ENCODE measurements around the gene POMT1.

The POMT1 gene

DNA sequence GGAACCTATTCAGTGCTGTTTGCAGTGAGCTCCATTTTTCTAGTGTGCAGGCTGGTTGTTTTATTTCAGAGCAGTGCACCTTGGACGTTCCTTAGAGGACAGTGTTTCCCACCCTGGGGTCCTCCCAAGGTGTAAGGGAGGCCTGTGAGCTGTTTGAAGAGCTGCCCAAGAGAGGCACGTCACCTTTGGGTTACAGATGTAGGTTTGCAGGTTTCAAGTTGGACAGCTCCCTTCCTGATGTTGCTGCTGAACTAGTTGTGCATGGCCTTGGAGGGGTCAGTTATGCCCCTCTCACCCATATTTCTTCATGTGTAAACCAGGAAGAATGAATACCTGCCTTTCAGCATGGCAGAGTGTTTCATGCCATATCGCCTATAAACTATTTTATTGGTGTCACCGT is 34.7 kb upstream of the POMT1 start:
- Histone ChIP-seq H4K20me1 (ENCODE audit: control insufficient read depth, insufficient read depth, low read depth, low read length) (no peaks in the 10 kb centered on the region), H3K4me3 (ENCODE audit: low read length) (no peak overlapping the region), H3K79me2 (ENCODE audit: control insufficient read depth, low read length) (peaks cover 50% of the 10 kb centered on the region)

GRCh38 chr9:131469356-131469755 is 33.4 kb upstream of the POMT1 start:
- Histone ChIP-seq H3K79me2 (ENCODE audit: control insufficient read depth, low read length) (peaks cover 52% of the 10 kb centered on the region), H3F3A (ENCODE audit: control insufficient read depth, insufficient read depth) (peaks cover 3% of the 10 kb centered on the region), H3K4me3 (ENCODE audit: low read length) (no peak overlapping the region), H3K36me3 (ENCODE audit: control insufficient read depth, low read length) (peaks cover 92% of the 10 kb centered on the region), H3K9me3 (ENCODE audit: control insufficient read depth, insufficient read depth, low read length) (no peaks in the 10 kb centered on the region), H3K4me2 (ENCODE audit: low read length) (no peak overlapping the region), H3K4me1 (ENCODE audit: control insufficient read depth, low read length) (no peaks in the 10 kb centered on the region), H3K27me3 (ENCODE audit: control insufficient read depth, low read length) (no peaks in the 10 kb centered on the region), H3K9me2 (replicated peaks; ENCODE audit: control insufficient read depth, low read length) (no peaks in the 10 kb centered on the region), H3K27ac (ENCODE audit: low read depth, low read length) (no peak overlapping the region), H4K20me1 (ENCODE audit: control insufficient read depth, insufficient read depth, low read depth, low read length) (no peaks in the 10 kb centered on the region)
- TF ChIP-seq, protein P1, sequence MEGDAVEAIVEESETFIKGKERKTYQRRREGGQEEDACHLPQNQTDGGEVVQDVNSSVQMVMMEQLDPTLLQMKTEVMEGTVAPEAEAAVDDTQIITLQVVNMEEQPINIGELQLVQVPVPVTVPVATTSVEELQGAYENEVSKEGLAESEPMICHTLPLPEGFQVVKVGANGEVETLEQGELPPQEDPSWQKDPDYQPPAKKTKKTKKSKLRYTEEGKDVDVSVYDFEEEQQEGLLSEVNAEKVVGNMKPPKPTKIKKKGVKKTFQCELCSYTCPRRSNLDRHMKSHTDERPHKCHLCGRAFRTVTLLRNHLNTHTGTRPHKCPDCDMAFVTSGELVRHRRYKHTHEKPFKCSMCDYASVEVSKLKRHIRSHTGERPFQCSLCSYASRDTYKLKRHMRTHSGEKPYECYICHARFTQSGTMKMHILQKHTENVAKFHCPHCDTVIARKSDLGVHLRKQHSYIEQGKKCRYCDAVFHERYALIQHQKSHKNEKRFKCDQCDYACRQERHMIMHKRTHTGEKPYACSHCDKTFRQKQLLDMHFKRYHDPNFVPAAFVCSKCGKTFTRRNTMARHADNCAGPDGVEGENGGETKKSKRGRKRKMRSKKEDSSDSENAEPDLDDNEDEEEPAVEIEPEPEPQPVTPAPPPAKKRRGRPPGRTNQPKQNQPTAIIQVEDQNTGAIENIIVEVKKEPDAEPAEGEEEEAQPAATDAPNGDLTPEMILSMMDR (IDR thresholded peaks at IDR 0.05; ENCODE audit: low read depth, low read length, poor library complexity, severe bottlenecking), result no peak
- TF ChIP-seq EZH2phosphoT487 (IDR thresholded peaks at IDR 0.05; ENCODE audit: borderline replicate concordance, low read length), result no peak

More for the DNA sequence above, 34.7 kb upstream of the POMT1 start:
- Histone ChIP-seq H3K9me2 (replicated peaks; ENCODE audit: control insufficient read depth, low read length) (no peaks in the 10 kb centered on the region), H3K27me3 (ENCODE audit: control insufficient read depth, low read length) (no peaks in the 10 kb centered on the region), H3K4me1 (ENCODE audit: control insufficient read depth, low read length) (no peaks in the 10 kb centered on the region), H3F3A (ENCODE audit: control insufficient read depth, insufficient read depth) (peaks cover 3% of the 10 kb centered on the region), H3K4me2 (ENCODE audit: low read length) (no peak overlapping the region), H3K36me3 (ENCODE audit: control insufficient read depth, low read length) (peaks cover 92% of the 10 kb centered on the region), H3K27ac (ENCODE audit: low read depth, low read length) (no peak overlapping the region), H3K9me3 (ENCODE audit: control insufficient read depth, insufficient read depth, low read length) (no peaks in the 10 kb centered on the region)
- TF ChIP-seq EZH2phosphoT487 (IDR thresholded peaks at IDR 0.05; ENCODE audit: borderline replicate concordance, low read length), result no peak
- TF ChIP-seq, protein P1 (IDR thresholded peaks at IDR 0.05; ENCODE audit: low read depth, low read length, poor library complexity, severe bottlenecking), result no peak

DNA sequence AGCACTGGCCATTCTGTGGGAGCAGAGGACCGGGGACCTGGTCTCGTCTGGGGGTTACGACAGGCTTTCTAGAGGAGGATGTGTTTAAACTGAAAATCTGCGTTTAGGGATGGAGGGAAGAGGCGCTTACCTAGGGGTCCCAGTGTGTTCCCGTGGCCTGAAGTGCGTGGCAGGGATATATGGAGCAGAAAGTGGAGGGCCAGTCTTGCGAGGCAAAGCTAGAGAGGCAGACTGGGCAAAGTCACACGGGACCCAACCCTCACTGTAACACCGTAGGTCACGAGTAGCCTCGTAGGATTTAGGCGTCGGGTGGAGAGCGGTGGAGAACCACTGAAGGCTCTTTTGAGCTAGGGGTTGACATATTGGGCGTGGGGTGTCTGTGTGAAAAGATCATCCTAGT is 32.8 kb upstream of the POMT1 start:
- no peak overlapping the region for H3K4me2 ChIP-seq (ENCODE audit: low read length)
- no peaks in the 10 kb centered on the region for H3K27me3 ChIP-seq (ENCODE audit: control insufficient read depth, low read length)
- no peaks in the 10 kb centered on the region for H3K4me1 ChIP-seq (ENCODE audit: control insufficient read depth, low read length)
- H3K79me2 ChIP-seq (ENCODE audit: control insufficient read depth, low read length), result peaks cover 48% of the 10 kb centered on the region
- TF ChIP-seq EZH2phosphoT487 (IDR thresholded peaks at IDR 0.05; ENCODE audit: borderline replicate concordance, low read length), result no peak
- TF ChIP-seq, protein P1 (IDR thresholded peaks at IDR 0.05; ENCODE audit: low read depth, low read length, poor library complexity, severe bottlenecking), result no peak
- no peaks in the 10 kb centered on the region for H3K9me2 ChIP-seq (replicated peaks; ENCODE audit: control insufficient read depth, low read length)
- H4K20me1 ChIP-seq (ENCODE audit: control insufficient read depth, insufficient read depth, low read depth, low read length), result no peaks in the 10 kb centered on the region; the same call in 1 of the 2 replicates
- H3F3A ChIP-seq (ENCODE audit: control insufficient read depth, insufficient read depth), result peaks cover 3% of the 10 kb centered on the region
- no peak overlapping the region for H3K4me3 ChIP-seq (ENCODE audit: low read length)
- H3K27ac ChIP-seq (ENCODE audit: low read depth, low read length), result no peak overlapping the region
- H3K9me3 ChIP-seq (ENCODE audit: control insufficient read depth, insufficient read depth, low read length), result no peaks in the 10 kb centered on the region
- H3K36me3 ChIP-seq (ENCODE audit: control insufficient read depth, low read length), result peaks cover 92% of the 10 kb centered on the region

Data from DOHH2 (cell line).